ENCODE results near the gene ZDHHC22.

The ZDHHC22 gene

GRCh38 chr14:77106666-77107065 lies 34.9 kb downstream of the ZDHHC22 start:
- TF ChIP-seq CTCF (IDR thresholded peaks at IDR 0.05; ENCODE audit: low read depth, low read length, missing control alignments), result no peak
- H3K4me3 ChIP-seq (ENCODE audit: low read depth, low read length), result no peak overlapping the region
- in situ Hi-C loops (cut with HindIII; ENCODE audit: low sequenced_read_pairs), result no loop called here
- DNase-seq (ENCODE audit: low read depth), result no peak

DNA sequence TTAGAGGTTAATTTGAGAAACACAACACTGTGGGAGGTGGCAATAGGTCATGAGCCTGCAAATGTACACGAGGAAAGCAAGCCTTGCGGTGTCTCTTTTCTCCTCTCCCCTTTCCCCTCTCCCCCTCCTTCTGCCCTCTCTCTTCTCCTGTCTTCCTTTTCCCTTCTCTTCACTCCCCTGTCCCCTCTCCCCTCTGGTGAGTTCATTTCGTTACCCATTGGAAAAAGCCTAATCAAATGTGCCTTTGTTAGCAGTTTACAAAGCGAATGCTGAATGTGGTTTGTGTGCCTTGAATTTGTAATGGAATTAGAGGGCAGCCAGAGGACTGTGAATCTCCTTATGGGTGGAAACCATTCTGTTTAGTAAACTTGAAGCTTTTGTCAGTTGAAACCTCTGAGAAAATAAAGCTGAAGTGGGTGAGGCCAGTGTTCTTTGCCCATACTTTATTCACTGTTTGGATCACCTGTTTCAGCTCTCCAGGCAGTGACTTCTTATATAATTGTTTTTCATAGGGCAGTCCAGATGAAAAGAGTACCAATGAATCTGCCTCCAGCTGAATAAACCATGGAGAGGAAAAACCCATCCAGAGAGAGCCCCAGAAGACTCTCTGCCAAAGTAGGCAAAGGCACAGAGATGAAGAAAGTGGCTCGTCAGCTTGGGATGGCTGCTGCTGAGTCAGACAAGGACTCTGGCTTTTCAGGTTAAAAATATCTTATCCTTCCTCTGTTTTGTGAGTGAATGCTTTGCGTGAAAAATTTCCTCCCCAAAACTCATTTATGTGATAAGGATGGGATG lies 36.2 kb downstream of the ZDHHC22 start:
- H3K4me3 ChIP-seq (ENCODE audit: low read depth, low read length), result no peak overlapping the region
- in situ Hi-C loops (cut with HindIII; ENCODE audit: low sequenced_read_pairs), result no loop called here
- TF ChIP-seq CTCF (IDR thresholded peaks at IDR 0.05; ENCODE audit: low read depth, low read length, missing control alignments), result no peak
- DNase-seq (ENCODE audit: low read depth), result no peak

DNA sequence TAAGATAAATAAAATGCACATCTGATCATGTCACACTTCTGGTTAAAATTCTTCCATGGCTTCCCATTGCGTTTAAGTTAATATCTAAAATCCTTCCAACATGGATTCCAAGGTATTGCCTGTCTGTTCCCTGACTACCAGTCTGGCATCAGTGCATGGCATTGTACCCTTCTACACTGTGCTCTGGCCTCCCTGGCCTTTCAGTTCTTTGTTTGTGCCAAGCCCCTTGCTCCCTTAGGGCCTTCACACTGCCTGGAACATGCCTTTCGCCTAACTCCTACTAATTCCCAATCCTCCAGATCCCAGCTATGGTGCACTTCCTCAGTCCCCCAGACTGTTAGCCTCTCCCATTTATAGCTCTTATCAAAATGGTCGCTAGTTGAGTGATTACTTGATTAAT lies 37.2 kb downstream of the ZDHHC22 start:
- no peak overlapping the region for H3K4me3 ChIP-seq (ENCODE audit: low read depth, low read length)
- in situ Hi-C loops (cut with HindIII; ENCODE audit: low sequenced_read_pairs), result no loop called here
- no peak for TF ChIP-seq CTCF (IDR thresholded peaks at IDR 0.05; ENCODE audit: low read depth, low read length, missing control alignments)
- DNase-seq (ENCODE audit: low read depth), result no peak

DNA sequence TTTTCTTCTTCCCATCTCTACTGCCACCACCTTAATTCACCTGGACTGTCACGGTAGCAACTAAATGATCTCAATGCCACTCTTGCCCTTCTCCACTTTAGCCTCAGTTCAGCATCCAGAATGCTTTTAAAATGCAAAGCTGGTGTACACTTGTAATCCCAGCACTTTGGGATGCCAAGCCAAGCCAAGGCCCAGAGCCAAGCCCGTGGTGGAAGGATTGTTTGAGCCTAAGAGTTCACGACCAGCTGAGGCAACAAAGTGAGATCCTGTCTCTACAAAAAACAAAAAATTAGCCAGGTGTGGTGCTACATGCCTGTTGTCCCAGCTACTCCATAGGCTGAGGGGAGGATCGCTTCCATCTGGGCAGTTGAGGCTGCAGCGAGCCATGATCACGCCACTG lies 37.6 kb downstream of the ZDHHC22 start:
- in situ Hi-C loops (cut with HindIII; ENCODE audit: low sequenced_read_pairs), result no loop called here
- no peak for DNase-seq (ENCODE audit: low read depth)
- no peak overlapping the region for H3K4me3 ChIP-seq (ENCODE audit: low read depth, low read length)
- no peak for TF ChIP-seq CTCF (IDR thresholded peaks at IDR 0.05; ENCODE audit: low read depth, low read length, missing control alignments)

- no peak for DNase-seq (ENCODE audit: low read depth)
- in situ Hi-C loops (cut with HindIII; ENCODE audit: low sequenced_read_pairs), result no loop called here
- TF ChIP-seq CTCF (IDR thresholded peaks at IDR 0.05; ENCODE audit: low read depth, low read length, missing control alignments), result no peak
- no peak overlapping the region for H3K4me3 ChIP-seq (ENCODE audit: low read depth, low read length)
These were observed 38.1 kb downstream of the ZDHHC22 start for GRCh38 chr14:77103475-77103874.

GRCh38 chr14:77102154-77102553 lies 39.4 kb downstream of the ZDHHC22 start:
- DNase-seq (ENCODE audit: low read depth), result no peak
- TF ChIP-seq CTCF (IDR thresholded peaks at IDR 0.05; ENCODE audit: low read depth, low read length, missing control alignments), result no peak
- no peak overlapping the region for H3K4me3 ChIP-seq (ENCODE audit: low read depth, low read length)
- in situ Hi-C loops (cut with HindIII; ENCODE audit: low sequenced_read_pairs), result no loop called here
